HUDEP-2 (cell line): ENCODE measurements around the gene BABAM1.

ENCODE experiments used
- DNase-seq, 76 experiments: peaks; one replicate each; lab custom pipeline; 2025; ENCODE audit not compliant: unreplicated experiment in 76 of 76; lab: John Stamatoyannopoulos, UW

The BABAM1 gene

GRCh38 chr19:17300992-17301619, 33.9 kb downstream of the BABAM1 start:
- DNase-seq, result no peak

- no peak for DNase-seq
Measured at GRCh38 chr19:17302391-17303166, 35.3 kb downstream of the BABAM1 start.

- peak in 75 of 76 experiments; percentile 54 to 99 (median 97) for DNase-seq
Measured at GRCh38 chr19:17303167-17303939, 36.1 kb downstream of the BABAM1 start, which contains the start of gene ABHD8. Gene ABHD8, minus strand, starts transcription at chr19:17303425. Its CDS starts 1,809 bp downstream, at chr19:17301616.

- no peak for DNase-seq
Measured at GRCh38 chr19:17303940-17304267, 36.7 kb downstream of the BABAM1 start.

GRCh38 chr19:17304386-17305215, 37.4 kb downstream of the BABAM1 start:
- no peak for DNase-seq

GRCh38 chr19:17305216-17305516, 37.9 kb downstream of the BABAM1 start:
- peak in 4 of 76 experiments; percentile 94 to 100 (median 100) for DNase-seq

- peak; percentile 94 to 100 (median 100) for DNase-seq
Measured at GRCh38 chr19:17305517-17306284, 38.5 kb downstream of the BABAM1 start, which contains the start of gene MRPL34. Gene MRPL34, plus strand, starts transcription at chr19:17305872. Its CDS starts 21 bp downstream, at chr19:17305893.

DNA sequence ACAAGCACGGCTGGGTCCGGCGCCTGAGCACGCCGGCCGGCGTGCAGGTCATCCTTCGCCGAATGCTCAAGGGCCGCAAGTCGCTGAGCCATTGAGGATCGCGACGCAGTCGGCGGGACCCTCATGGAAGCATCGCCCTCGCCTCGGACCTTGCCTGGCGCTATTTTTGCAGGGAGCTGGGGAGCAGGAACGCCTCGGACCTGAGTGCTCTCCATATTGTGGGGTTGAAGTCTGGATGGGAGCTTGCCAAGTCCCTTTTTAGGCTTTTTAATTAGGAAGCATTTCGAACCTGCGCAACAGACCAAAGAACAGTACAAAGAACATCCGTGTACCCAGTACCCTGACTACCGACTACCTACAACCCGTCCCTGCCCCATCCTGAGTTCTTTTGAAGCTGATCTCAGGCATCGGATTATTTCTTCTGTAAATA, 39.1 kb downstream of the BABAM1 start:
- peak in 2 of 76 experiments; percentile 47 to 63 for DNase-seq

- DNase-seq, result no peak
Measured at GRCh38 chr19:17307876-17308377, 40.7 kb downstream of the BABAM1 start.

GRCh38 chr19:17309198-17309964, 42.1 kb downstream of the BABAM1 start, which contains the start of gene DDA1:
Gene DDA1, plus strand, starts transcription at chr19:17309563. Its CDS starts 92 bp downstream, at chr19:17309655.
- DNase-seq, result peak; percentile 76 to 100 (median 100)

DNA sequence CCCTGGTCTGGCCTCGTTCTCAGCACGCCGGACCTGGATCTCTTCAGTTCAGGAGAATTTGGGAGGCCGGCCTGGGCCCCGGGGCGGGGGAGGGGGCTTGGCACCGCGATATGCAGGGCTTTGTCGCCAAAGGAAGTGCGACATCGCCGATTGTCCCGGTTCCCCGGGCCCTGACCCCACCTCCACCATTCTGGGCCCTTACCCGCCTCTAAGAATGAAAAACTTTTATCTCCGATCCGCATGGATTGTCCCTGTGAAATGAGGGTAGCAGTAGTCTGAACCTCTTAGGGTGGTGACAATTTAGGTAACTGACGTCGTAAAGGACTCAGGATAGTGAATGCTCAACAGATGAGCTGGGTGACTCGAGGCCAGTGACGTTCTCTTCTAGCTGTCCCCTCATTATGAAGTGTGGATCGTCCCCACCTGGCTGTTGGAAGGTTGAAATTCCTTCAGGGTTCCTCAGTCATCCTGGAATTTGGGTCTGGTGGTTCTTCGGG, 42.8 kb downstream of the BABAM1 start:
- peak in 3 of 76 experiments; percentile 25 to 54 (median 50) for DNase-seq

- DNase-seq, result no peak
Measured at GRCh38 chr19:17311455-17312188, 44.4 kb downstream of the BABAM1 start.

DNA sequence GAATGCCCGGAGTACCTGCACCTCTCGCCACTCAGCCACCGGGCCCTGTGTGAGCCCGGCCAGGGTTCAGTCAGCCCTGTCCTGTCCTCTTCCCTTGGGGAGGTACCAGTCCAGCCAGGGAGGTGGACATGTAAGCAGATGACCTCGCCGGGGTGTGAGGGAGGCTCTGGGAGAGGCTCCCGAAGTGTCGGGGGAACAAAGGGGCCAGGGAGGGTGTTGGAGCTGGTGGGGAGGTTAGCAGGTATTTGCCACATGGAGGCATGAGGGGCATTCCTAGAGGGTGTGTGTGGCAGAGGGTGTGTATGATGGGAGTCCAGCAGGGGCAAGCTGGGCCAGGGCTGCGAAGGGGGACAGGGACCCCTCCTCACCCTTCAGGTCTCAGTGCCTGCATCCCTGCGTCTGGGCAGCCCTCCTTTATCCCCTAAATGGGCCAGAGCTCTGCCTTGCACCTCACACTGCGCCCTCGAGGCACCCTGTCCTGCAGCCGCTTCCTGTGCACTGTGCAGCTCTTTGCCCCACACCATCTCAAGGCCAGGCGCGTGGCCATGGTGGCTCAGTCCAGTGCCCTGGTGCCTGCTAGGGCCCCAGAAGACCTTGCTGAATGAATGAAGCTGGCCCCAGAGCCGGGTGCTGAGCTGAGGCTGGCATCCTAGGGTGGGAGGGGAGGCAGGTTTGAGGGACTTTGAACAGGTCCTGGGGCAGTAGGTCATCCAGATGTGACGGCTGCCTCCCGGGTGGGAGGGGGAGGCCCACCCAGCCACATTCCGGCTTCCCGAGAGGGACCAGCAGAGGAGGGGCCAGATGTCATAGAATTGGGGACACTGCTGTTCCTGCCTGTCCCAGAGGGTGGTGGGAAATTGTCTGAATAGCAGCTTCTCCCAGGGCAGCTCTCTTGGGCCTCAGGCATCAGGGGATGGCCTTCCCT, 45.2 kb downstream of the BABAM1 start:
- DNase-seq, result no peak

DNA sequence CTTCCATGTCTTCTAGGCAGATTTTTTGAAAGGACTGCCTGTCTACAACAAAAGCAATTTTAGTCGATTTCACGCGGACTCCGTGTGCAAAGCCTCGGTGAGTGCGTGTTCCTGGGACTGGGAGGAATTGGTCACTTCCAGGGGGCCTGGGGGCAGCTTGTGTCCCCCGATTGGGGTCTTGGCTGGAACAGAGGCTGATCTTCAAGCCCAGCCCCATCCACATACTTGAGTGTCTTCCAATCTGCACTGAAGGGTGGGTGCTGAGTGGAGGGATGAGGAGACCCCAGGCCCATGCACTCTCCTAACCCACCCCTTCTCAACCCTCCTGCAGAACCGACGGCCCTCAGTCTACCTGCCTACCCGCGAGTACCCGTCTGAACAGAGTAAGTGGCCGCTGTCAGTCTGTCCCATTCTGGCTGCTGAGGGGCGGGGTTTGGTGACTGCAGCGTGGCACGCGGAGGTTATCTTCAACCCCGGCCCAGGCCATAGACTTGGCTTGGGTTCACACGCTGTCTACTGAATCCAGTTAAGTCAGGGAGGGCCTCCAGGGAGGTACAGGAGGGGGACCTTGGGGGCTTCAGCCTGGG, 46.9 kb downstream of the BABAM1 start:
- DNase-seq, result peak in 44 of 76 experiments; percentile 20 to 80 (median 48)

DNA sequence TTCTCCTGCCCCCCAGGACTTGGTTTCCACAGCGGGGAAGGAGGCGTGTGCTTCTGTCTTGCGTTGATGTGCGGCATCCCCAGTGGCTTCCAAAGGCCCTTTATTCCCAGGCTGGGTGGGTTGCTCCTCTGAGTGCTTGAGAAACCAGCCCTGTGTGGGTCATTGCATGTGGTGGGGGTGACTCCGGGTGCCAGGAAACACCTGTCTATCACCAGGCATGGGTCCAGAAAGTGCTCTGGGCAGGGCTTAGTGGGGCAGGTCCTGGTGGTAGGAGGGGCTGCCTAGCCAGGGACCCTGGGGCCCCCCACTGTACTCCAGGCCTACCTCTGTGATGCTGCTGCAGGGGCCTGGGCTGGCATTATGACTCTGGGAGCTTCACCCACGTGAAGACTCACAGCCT, 51.7 kb downstream of the BABAM1 start:
- no peak for DNase-seq

- no peak for DNase-seq
Measured at GRCh38 chr19:17319473-17320238, 52.4 kb downstream of the BABAM1 start.
